Pancreas (tissue), 10 donors: ENCODE data around the gene GRIK5. TPM values are rescaled to one million over a fixed set of nuclear protein-coding genes. Genes with fewer than 3 reads are reported as not detected.
A peak's percentile ranks its signal among the peaks of the same experiment; 100 is the strongest.

Source experiments
- ATAC-seq, 4 donors: fragments of 200-7000 bp; cut with Tn5 transposase; one replicate each; pipeline versions ENCODE4 v1.8.0 to v1.9.1; 2020; ENCODE audit warnings: mild to moderate bottlenecking in 4 of 4, moderate library complexity in 4 of 4
- DNase-seq, 6 donors: peaks; one replicate each; pipeline ENCODE4 v3.0.0-alpha.2; 2020
- FAIRE-seq: peaks from 2 replicates; lab custom pipeline; 2012; peaks lifted over from hg19 to GRCh38; lab: Jason Lieb, UNC
- H3K27ac ChIP-seq, 4 donors: fragments of 200-600 bp; sonication (generic); 1 replicate in 3 of 4; 2 replicates in 1 of 4; pipeline versions ENCODE4 v1.5.0 to v1.8.0; 2020
- H3K27me3 ChIP-seq, 4 donors: fragments of 200-600 bp; one replicate each; pipeline ENCODE4 v1.8.0; 2021
- H3K36me3 ChIP-seq, 3 donors: fragments of 200-600 bp; sonication (generic) in 1 of 3; one replicate each; pipeline versions ENCODE4 v1.5.0 to v1.8.0; 2020 to 2021
- H3K4me1 ChIP-seq, 3 donors: fragments of 200-600 bp; one replicate each; pipeline ENCODE4 v1.8.0; 2021
- H3K4me3 ChIP-seq, 4 donors: fragments of 200-600 bp; sonication (generic) in 2 of 4; one replicate each; pipeline versions ENCODE4 v1.5.0 to v1.8.0; 2020 to 2021
- H3K9me3 ChIP-seq, 4 donors: fragments of 200-600 bp; one replicate each; pipeline ENCODE4 v1.8.0; 2021
- CTCF ChIP-seq, 4 donors: fragments of 200-600 bp; sonication (generic) in 3 of 4; IDR thresholded peaks; one replicate each; pipeline versions ENCODE4 v1.5.0 to v1.8.0; 2021; ENCODE audit warnings: antibody characterized with exemption in 4 of 4
- WGBS, 2 donors: extraction: QIAGEN DNeasy Blood & Tissue Kit; methylation state at CpG; one replicate each; pipeline ENCODE4 v1.1.7; 2013; 5-methylcytosine and 5-hydroxymethylcytosine counted together
- intact Hi-C, 3 donors: fragments of 100-400 bp; cut with DNase I; formaldehyde crosslinking; loops; one replicate each; pipeline versions ENCODE4 v1.11.1 to v1.14.2; 2022
- polyA plus RNA-seq, 2 donors: library from polyadenylated mRNA; stranded (reverse); fragments of 200-250 nt; gene quantifications; one replicate each; pipeline ENCODE4 v1.2.3, GENCODE V29; 2013
- total RNA-seq, 6 donors: library from RNA; stranded (reverse); fragmentation: NEBNext Ultra II Directional in 4 of 6; extraction: Animal tissue kit (Norgen Biotek cat#: 25700) in 4 of 6; gene quantifications; one replicate each; pipeline versions ENCODE4 v1.2.1 to v1.2.4, GENCODE V29; 2021 to 2023
- donor health status: healthy with polysubstance abuse.
- donor health status: DM: no; HTN: no; CAD: no; lungs with moderate emphysema.
- donor health status: DM: no; HTN: no; CAD: no.
- donor health status: control.
- donor health status: control.
- donor health status: Bipolar disorder and iron deficiency.
- donor health status: DM: yes; HTN: yes; CAD: no.
- donor health status: DM: no; HTN: no; CAD: no.
- donor health status: DM: no; HTN: no; CAD: no.
- donor health status: DM: yes; HTN: yes; CAD: no.

The GRIK5 gene
- total and polyA plus RNA-seq, 8 donors: 1.9 to 10.5 (median 3.4) TPM

DNA sequence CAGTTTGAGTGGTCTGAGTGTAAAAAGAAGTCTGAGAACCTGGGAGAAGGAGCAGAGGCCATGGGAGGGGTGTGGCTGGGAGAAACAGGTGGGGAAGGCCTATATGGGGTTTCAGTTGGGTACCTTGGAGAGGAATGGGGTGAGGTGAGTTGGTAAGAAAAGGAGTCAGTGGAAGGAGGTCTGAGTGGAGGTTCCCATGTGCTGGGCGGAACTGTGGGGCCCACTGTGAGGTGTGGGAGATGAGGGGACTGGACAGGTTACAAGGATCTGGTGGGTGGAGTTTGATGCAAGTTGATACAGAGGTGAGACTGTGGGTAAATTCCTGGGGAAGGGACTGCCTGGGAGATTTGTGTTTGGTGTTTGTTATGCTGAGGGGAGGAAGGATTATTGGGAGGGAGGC lies 8.1 kb upstream of the GRIK5 start:
- Histone ChIP-seq H3K27me3 (no peaks in the 10 kb centered on the region), H3K9me3 (no peaks in the 10 kb centered on the region), H3K4me3 (no peak overlapping the region), H3K27ac (no peak overlapping the region), H3K4me1 (peaks cover 0 to 12% (median 10%) of the 10 kb centered on the region in 3 donors), H3K36me3 (peaks cover 7 to 29% (median 23%) of the 10 kb centered on the region in 3 donors)
- FAIRE-seq (no peak), ATAC-seq (no peak), DNase-seq (no peak)
- TF ChIP-seq CTCF (IDR thresholded peaks at IDR 0.05): no peak
- WGBS, 2 donors: 84 to 88% methylated on average over 1 of the region's 1 CpG
- intact Hi-C loops: no loop called here

DNA sequence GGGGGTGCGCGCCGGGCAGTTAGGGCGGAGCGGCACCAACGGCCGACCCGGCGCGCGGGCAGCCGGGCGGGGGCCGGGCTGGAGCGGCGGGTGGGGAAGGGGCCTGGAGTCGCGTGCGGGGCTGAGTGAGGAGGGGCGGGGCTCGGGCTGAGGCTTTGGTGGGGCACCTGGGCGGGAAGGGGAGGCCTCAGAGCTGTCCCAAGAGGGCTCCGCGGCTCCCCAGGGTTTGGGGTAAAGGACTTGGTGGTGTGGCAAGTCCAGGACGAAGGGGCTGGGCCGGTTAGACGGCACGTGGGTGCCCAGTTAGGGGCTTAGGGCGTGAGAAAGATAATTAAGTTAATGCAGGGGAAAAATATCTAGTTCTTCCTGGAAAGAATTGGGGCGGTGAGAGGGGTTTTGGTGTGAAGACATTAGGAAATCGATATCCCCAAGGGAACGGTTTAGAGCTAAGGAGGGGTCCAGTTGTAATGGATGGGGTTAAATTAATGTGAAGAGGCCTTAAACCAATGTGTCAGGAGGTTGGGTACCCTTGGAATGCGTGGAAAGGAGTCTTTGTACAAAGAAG lies 6.5 kb upstream of the GRIK5 start:
- Histone ChIP-seq H3K27me3 (no peaks in the 10 kb centered on the region), H3K4me1 (peaks cover 0 to 12% (median 10%) of the 10 kb centered on the region in 3 donors), H3K27ac (peak overlapping the region; percentile 60 to 83 (median 66)), H3K36me3 (peaks cover 7 to 29% (median 23%) of the 10 kb centered on the region in 3 donors), H3K4me3 (peak overlapping the region; percentile 59 to 83 (median 66)), H3K9me3 (no peaks in the 10 kb centered on the region)
- DNase-seq (peak in 3 of 6 donors; percentile 54 to 80 (median 72)), ATAC-seq (no peak), FAIRE-seq (no peak)
- WGBS, 2 donors: 0 to 1% methylated on average over 28 to 33 of the region's 33 CpGs
- intact Hi-C loops: no loop called here
- TF ChIP-seq CTCF (IDR thresholded peaks at IDR 0.05): no peak

DNA sequence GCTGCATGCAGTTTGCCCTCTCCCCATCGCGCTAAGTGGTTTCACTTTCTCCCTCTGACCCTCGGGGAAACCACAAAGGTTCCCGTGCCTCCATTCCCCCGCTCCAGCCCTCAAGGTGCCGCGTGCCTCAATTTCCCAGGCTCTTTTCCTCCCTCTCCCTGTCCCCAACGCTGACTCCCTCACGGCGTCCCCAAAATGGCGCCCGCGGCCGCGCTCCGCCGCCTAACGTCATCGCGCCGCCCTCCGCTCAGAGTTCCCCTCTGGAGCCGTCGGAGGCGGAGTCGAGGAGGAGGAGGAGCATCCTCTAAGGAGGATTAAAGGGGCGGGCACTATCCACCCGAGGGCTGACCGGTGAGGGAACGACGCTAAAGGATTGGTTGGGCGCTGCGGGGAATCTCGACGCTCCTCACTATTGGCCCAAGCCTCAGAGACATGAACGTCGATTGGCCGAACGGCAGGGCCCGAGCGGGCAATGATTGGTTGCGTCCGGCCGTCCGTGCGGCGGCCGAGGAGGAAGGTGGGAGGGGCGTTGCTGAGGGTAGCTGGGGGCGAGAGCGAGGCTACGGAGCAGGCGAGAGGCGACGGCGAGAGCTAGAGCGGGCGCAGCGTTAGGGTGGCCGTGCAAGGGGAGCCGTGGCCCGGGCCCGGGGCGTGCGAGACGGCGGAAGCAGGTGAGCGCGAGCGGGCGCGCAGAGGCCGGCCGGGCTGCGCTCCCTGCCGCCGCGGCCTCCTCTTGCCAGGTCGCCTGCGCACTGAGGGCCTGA lies 5.8 kb upstream of the GRIK5 start, which contains the start of gene ZNF574:
Gene ZNF574, plus strand, starts transcription at position 551 of the 764 bp plus-strand sequence. CDS start 2,441 bp downstream, outside the sequence.
- intact Hi-C loops: no loop called here
- Histone ChIP-seq H3K4me1 (peaks cover 0 to 12% (median 10%) of the 10 kb centered on the region in 3 donors), H3K36me3 (peaks cover 7 to 22% (median 17%) of the 10 kb centered on the region in 3 donors), H3K9me3 (no peaks in the 10 kb centered on the region), H3K4me3 (peak within 1 kb of the TSS; percentile 59 to 83 (median 66)), H3K27ac (peak within 1 kb of the TSS; percentile 83 to 98 (median 92)), H3K27me3 (no peaks in the 10 kb centered on the region)
- peak; percentile 96 to 98 (median 96) for ATAC-seq
- peak; percentile 96 to 99 (median 99) for DNase-seq
- peak; percentile 98 for FAIRE-seq
- no peak for TF ChIP-seq CTCF (IDR thresholded peaks at IDR 0.05)
- WGBS, 2 donors: 0% methylated on average over 56 to 80 of the region's 80 CpGs

DNA sequence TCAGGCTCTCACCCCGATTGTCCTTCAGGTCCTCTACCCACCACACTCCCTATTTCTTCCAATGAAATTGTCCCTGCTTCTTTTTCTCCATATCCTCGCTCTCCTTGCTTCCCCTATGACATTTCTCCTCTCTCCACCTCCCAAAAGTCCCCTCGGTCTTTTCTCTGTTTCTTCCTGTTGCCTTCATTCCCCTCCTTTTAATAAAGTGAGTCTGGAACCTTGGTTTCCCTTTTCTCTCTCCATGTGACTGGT lies 5.3 kb upstream of the GRIK5 start:
- Histone ChIP-seq H3K27me3 (no peaks in the 10 kb centered on the region), H3K4me1 (peaks cover 0 to 12% (median 10%) of the 10 kb centered on the region in 3 donors), H3K36me3 (peaks cover 3 to 17% (median 12%) of the 10 kb centered on the region in 3 donors), H3K27ac (peak overlapping the region; percentile 83 to 98 (median 92)), H3K4me3 (peak overlapping the region; percentile 26 to 68 (median 52)), H3K9me3 (no peaks in the 10 kb centered on the region)
- ATAC-seq (peak in 3 of 4 donors; percentile 1 to 10 (median 7)), DNase-seq (no peak), FAIRE-seq (no peak)
- intact Hi-C loops: no loop called here
- WGBS, 2 donors: 0 to 3% methylated on average over 3 of the region's 3 CpGs
- no peak for TF ChIP-seq CTCF (IDR thresholded peaks at IDR 0.05)
